ENCODE results near the gene DISC1.

DISC1 gene

DNA sequence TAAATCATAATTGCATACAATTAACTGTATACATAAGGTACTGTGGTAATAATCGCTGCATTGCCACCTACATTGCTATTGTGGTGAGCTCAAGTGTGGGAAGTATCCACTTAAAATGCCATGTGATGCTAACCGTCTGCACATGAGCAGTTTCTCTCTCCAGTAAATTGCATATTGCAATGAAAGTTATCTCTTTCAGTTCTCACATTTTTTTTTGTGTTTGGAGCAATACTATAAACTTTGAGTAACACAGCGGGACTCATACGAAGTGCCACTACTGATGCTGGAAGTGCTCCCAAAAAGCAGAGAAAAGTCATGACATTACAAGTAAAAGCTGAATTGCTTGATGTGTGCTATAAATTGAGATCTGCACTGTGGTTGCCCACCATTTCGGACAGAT lies 38.5 kb downstream of the DISC1 start:
- H2AK5ac ChIP-seq (ENCODE audit: low read depth, low read length): no peak overlapping the region
- DNase-seq (ENCODE audit: low spot score): no peak
- no peak overlapping the region for H2BK120ac ChIP-seq (ENCODE audit: low read depth, low read length)
- H3K9me3 ChIP-seq (replicated peaks in 1 of 2; ENCODE audit: control insufficient read depth in 2 of 2, insufficient read depth in 1 of 2, low read depth in 1 of 2, low read length in 2 of 2): peaks cover 0 to 17% of the 10 kb centered on the region in 2 donors
- no peak overlapping the region for H4K91ac ChIP-seq (ENCODE audit: low read depth, low read length, poor library complexity)
- no CpG with 5 or more reads among the region's 5 CpGs for WGBS, 2 donors (ENCODE audit: extremely low coverage in 2 of 2, insufficient read length in 2 of 2, insufficient replicate concordance in 1 of 2)
- H3K27me3 ChIP-seq (ENCODE audit: control insufficient read depth in 3 of 3, insufficient read depth in 3 of 3, low read depth in 1 of 3, low read length in 3 of 3): no peaks in the 10 kb centered on the region
- no peak overlapping the region for H3K27ac ChIP-seq (replicated peaks; ENCODE audit: low read length)
- no peak overlapping the region for H2BK5ac ChIP-seq (ENCODE audit: low read length)
- H3K9ac ChIP-seq (ENCODE audit: low read depth, low read length, poor library complexity): no peak overlapping the region
- H3K23ac ChIP-seq (ENCODE audit: low read depth, low read length, poor library complexity): no peak overlapping the region
- H3K4ac ChIP-seq (ENCODE audit: low read length): no peak overlapping the region
- no peaks in the 10 kb centered on the region for H3K4me1 ChIP-seq (ENCODE audit: control insufficient read depth in 2 of 2, insufficient read depth in 1 of 2, low read depth in 1 of 2, low read length in 2 of 2)
- no peak overlapping the region for H4K8ac ChIP-seq (ENCODE audit: low read depth, low read length)
- H3K4me2 ChIP-seq (ENCODE audit: insufficient read depth, low read length, poor library complexity, severe bottlenecking): no peak overlapping the region
- H3K36me3 ChIP-seq (replicated peaks in 1 of 2; ENCODE audit: control insufficient read depth in 2 of 2, insufficient read depth in 2 of 2, low read length in 2 of 2): no peaks in the 10 kb centered on the region
- no peak overlapping the region for H2AFZ ChIP-seq (ENCODE audit: low read length)
- no peak overlapping the region for H3K4me3 ChIP-seq (ENCODE audit: low read length in 2 of 2)
- H2BK12ac ChIP-seq (ENCODE audit: low read length): no peak overlapping the region
- H2BK15ac ChIP-seq (ENCODE audit: low read length): no peak overlapping the region
- H3K18ac ChIP-seq (ENCODE audit: low read length): no peak overlapping the region
- no peaks in the 10 kb centered on the region for H3K79me1 ChIP-seq (ENCODE audit: low read depth, low read length)
- H3K14ac ChIP-seq (ENCODE audit: low read length): no peak overlapping the region

DNA sequence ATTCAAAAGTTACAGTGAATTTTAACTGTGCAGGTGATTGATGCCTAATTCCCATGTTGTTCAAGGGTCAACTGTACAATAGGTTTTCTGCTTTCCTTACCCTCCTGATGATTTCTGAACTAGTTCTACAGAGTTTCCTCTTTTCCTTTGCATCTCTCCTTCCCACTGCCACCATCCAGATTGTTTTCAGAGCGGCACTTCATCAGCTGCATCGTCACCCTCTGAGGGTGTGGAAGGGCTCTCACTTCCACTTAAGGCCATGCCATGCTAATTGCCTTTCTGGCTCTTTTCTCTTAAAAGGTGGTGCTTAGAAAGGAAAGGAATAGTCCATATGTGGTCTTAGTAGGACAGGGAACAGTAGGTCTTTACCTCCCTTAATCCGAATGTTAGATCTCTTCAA lies 39.1 kb downstream of the DISC1 start:
- Histone ChIP-seq H3K9me3 (replicated peaks in 1 of 2; ENCODE audit: control insufficient read depth in 2 of 2, insufficient read depth in 1 of 2, low read depth in 1 of 2, low read length in 2 of 2) (peaks cover 0 to 22% of the 10 kb centered on the region in 2 donors), H3K4me1 (ENCODE audit: control insufficient read depth in 2 of 2, insufficient read depth in 1 of 2, low read depth in 1 of 2, low read length in 2 of 2) (no peaks in the 10 kb centered on the region), H3K23ac (ENCODE audit: low read depth, low read length, poor library complexity) (no peak overlapping the region), H3K79me1 (ENCODE audit: low read depth, low read length) (no peaks in the 10 kb centered on the region), H4K8ac (ENCODE audit: low read depth, low read length) (no peak overlapping the region), H3K18ac (ENCODE audit: low read length) (no peak overlapping the region), H3K9ac (ENCODE audit: low read depth, low read length, poor library complexity) (no peak overlapping the region), H2AFZ (ENCODE audit: low read length) (no peak overlapping the region), H3K36me3 (replicated peaks in 1 of 2; ENCODE audit: control insufficient read depth in 2 of 2, insufficient read depth in 2 of 2, low read length in 2 of 2) (no peaks in the 10 kb centered on the region), H4K91ac (ENCODE audit: low read depth, low read length, poor library complexity) (no peak overlapping the region), H3K27me3 (ENCODE audit: control insufficient read depth in 3 of 3, insufficient read depth in 3 of 3, low read depth in 1 of 3, low read length in 3 of 3) (no peaks in the 10 kb centered on the region), H2BK120ac (ENCODE audit: low read depth, low read length) (no peak overlapping the region), H2BK15ac (ENCODE audit: low read length) (no peak overlapping the region), H3K4me2 (ENCODE audit: insufficient read depth, low read length, poor library complexity, severe bottlenecking) (no peak overlapping the region), H3K27ac (replicated peaks; ENCODE audit: low read length) (no peak overlapping the region), H3K4me3 (ENCODE audit: low read length in 2 of 2) (no peak overlapping the region), H3K14ac (ENCODE audit: low read length) (no peak overlapping the region), H3K4ac (ENCODE audit: low read length) (no peak overlapping the region), H2BK5ac (ENCODE audit: low read length) (no peak overlapping the region), H2AK5ac (ENCODE audit: low read depth, low read length) (no peak overlapping the region), H2BK12ac (ENCODE audit: low read length) (no peak overlapping the region)
- DNase-seq (ENCODE audit: low spot score): no peak
- WGBS, 2 donors (ENCODE audit: extremely low coverage in 2 of 2, insufficient read length in 2 of 2, insufficient replicate concordance in 1 of 2): no CpG with 5 or more reads among the region's 3 CpGs

DNA sequence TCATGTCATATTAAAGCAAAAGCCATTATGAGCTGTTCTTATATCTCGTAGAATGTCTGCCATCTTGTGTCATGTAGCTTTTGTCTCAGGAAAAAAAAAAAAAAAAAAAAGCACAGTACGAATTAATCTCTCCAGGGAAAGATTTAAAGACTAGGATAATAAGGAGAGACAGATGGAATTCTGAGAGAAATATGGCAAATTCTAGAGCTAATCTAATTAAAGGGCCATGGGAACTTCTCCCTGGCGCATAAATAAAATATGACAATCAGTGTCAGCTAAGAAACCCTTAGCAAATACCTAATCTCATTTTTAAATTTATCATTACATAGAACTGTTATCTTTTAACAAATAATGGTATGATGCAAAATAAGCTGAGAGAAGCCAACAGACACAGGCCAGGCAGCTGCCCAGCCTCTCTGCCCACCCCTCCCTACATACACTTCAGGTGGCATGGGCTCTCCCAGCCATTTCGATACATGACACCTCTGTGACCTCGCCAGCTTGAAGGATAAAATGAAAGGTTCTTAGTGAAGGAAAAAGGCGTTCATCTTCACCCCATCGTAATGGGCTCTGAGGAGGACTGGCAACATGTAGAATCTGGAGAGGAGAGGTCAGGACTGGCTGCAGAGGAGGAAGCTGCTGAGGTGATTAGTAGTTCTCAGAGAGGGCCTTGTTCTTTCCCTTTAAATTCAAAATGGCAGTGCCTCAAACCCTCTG lies 39.8 kb downstream of the DISC1 start:
- Histone ChIP-seq H2BK12ac (ENCODE audit: low read length) (no peak overlapping the region), H2AFZ (ENCODE audit: low read length) (peak overlapping the region; percentile 21), H2BK120ac (ENCODE audit: low read depth, low read length) (no peak overlapping the region), H3K9me3 (replicated peaks in 1 of 2; ENCODE audit: control insufficient read depth in 2 of 2, insufficient read depth in 1 of 2, low read depth in 1 of 2, low read length in 2 of 2) (peaks cover 0 to 25% of the 10 kb centered on the region in 2 donors), H3K79me1 (ENCODE audit: low read depth, low read length) (no peaks in the 10 kb centered on the region), H3K4ac (ENCODE audit: low read length) (no peak overlapping the region), H3K9ac (ENCODE audit: low read depth, low read length, poor library complexity) (no peak overlapping the region), H3K4me3 (ENCODE audit: low read length in 2 of 2) (no peak overlapping the region), H3K14ac (ENCODE audit: low read length) (no peak overlapping the region), H2AK5ac (ENCODE audit: low read depth, low read length) (no peak overlapping the region), H3K27ac (replicated peaks; ENCODE audit: low read length) (no peak overlapping the region), H2BK15ac (ENCODE audit: low read length) (no peak overlapping the region), H3K4me1 (ENCODE audit: control insufficient read depth in 2 of 2, insufficient read depth in 1 of 2, low read depth in 1 of 2, low read length in 2 of 2) (no peaks in the 10 kb centered on the region), H4K91ac (ENCODE audit: low read depth, low read length, poor library complexity) (no peak overlapping the region), H2BK5ac (ENCODE audit: low read length) (no peak overlapping the region), H3K4me2 (ENCODE audit: insufficient read depth, low read length, poor library complexity, severe bottlenecking) (no peak overlapping the region), H3K23ac (ENCODE audit: low read depth, low read length, poor library complexity) (no peak overlapping the region), H3K27me3 (ENCODE audit: control insufficient read depth in 3 of 3, insufficient read depth in 3 of 3, low read depth in 1 of 3, low read length in 3 of 3) (no peaks in the 10 kb centered on the region), H3K36me3 (replicated peaks in 1 of 2; ENCODE audit: control insufficient read depth in 2 of 2, insufficient read depth in 2 of 2, low read length in 2 of 2) (no peaks in the 10 kb centered on the region), H4K8ac (ENCODE audit: low read depth, low read length) (no peak overlapping the region), H3K18ac (ENCODE audit: low read length) (no peak overlapping the region)
- no peak for DNase-seq (ENCODE audit: low spot score)
- no CpG with 5 or more reads among the region's 7 CpGs for WGBS, 2 donors (ENCODE audit: extremely low coverage in 2 of 2, insufficient read length in 2 of 2, insufficient replicate concordance in 1 of 2)

DNA sequence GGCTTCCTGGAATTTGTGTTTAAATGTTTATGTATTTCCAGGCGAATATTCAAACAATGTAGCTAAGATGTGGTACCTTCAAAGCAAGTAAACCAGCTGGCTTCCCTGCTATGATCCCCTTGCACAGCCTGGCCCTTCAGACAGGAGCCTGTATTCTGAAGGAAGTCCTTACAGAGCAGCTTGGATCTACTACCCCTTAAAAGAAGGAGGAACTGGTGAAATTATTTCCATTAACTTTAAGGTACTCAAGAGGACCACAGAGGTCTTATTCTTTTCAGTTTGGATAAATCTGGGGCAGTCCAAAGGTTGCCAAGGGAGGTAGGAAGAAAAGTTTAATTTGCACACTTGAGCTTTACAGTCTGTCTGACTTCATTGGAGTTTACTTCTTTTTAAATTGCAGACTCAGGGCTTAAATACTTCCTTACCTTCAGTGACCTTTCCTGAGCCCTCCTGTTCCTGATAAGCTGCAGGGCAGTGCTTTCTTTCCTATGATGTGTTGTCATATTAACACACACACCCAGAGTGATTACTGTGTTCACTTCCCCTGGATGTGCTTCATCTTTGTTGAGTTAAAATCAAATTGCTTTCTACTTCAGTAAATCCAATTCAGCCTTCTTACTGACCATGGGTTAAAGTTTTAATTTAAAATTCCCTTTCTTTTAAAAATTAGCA lies 40.5 kb downstream of the DISC1 start:
- Histone ChIP-seq H3K4ac (ENCODE audit: low read length) (no peak overlapping the region), H3K27ac (replicated peaks; ENCODE audit: low read length) (no peak overlapping the region)
- no CpG with 5 or more reads among the region's 1 CpG for WGBS, 2 donors (ENCODE audit: extremely low coverage in 2 of 2, insufficient read length in 2 of 2, insufficient replicate concordance in 1 of 2)

More for the DNA sequence above, 40.5 kb downstream of the DISC1 start:
- H3K18ac ChIP-seq (ENCODE audit: low read length): no peak overlapping the region
- H3K9me3 ChIP-seq (replicated peaks in 1 of 2; ENCODE audit: control insufficient read depth in 2 of 2, insufficient read depth in 1 of 2, low read depth in 1 of 2, low read length in 2 of 2): peaks cover 0 to 22% of the 10 kb centered on the region in 2 donors
- H3K23ac ChIP-seq (ENCODE audit: low read depth, low read length, poor library complexity): no peak overlapping the region
- H4K91ac ChIP-seq (ENCODE audit: low read depth, low read length, poor library complexity): no peak overlapping the region
- no peak for DNase-seq (ENCODE audit: low spot score)
- no peak overlapping the region for H3K9ac ChIP-seq (ENCODE audit: low read depth, low read length, poor library complexity)
- H3K79me1 ChIP-seq (ENCODE audit: low read depth, low read length): no peaks in the 10 kb centered on the region
- H3K36me3 ChIP-seq (replicated peaks in 1 of 2; ENCODE audit: control insufficient read depth in 2 of 2, insufficient read depth in 2 of 2, low read length in 2 of 2): no peaks in the 10 kb centered on the region
- H2BK120ac ChIP-seq (ENCODE audit: low read depth, low read length): no peak overlapping the region
- no peak overlapping the region for H2AK5ac ChIP-seq (ENCODE audit: low read depth, low read length)
- no peak overlapping the region for H2BK15ac ChIP-seq (ENCODE audit: low read length)
- H3K4me1 ChIP-seq (ENCODE audit: control insufficient read depth in 2 of 2, insufficient read depth in 1 of 2, low read depth in 1 of 2, low read length in 2 of 2): no peaks in the 10 kb centered on the region
- H2BK5ac ChIP-seq (ENCODE audit: low read length): no peak overlapping the region
- H3K14ac ChIP-seq (ENCODE audit: low read length): no peak overlapping the region
- H3K4me3 ChIP-seq (ENCODE audit: low read length in 2 of 2): no peak overlapping the region
- H3K27me3 ChIP-seq (ENCODE audit: control insufficient read depth in 3 of 3, insufficient read depth in 3 of 3, low read depth in 1 of 3, low read length in 3 of 3): no peaks in the 10 kb centered on the region
- H2BK12ac ChIP-seq (ENCODE audit: low read length): no peak overlapping the region
- no peak overlapping the region for H3K4me2 ChIP-seq (ENCODE audit: insufficient read depth, low read length, poor library complexity, severe bottlenecking)
- no peak overlapping the region for H4K8ac ChIP-seq (ENCODE audit: low read depth, low read length)
- H2AFZ ChIP-seq (ENCODE audit: low read length): peak overlapping the region; percentile 21

Data from neuronal stem cell (in vitro differentiated cells).